Sigmoid colon (tissue), 7 donors: Measurements from ENCODE around the gene SPAG6. TPM values are rescaled to one million over a fixed set of nuclear protein-coding genes. Genes with fewer than 3 reads are reported as not detected.

Experiments
- DNase-seq: peaks from one replicate; pipeline ENCODE4 v3.0.0-alpha.2; 2019
- H3K27ac ChIP-seq, 4 donors: fragments of 200-600 bp; sonication (generic); one replicate each; pipeline ENCODE4 v1.5.1; 2016 to 2019; ENCODE audit warnings: mild to moderate bottlenecking in 1 of 4
- H3K27me3 ChIP-seq, 3 donors: fragments of 200-600 bp; sonication (generic); one replicate each; pipeline ENCODE4 v1.5.1; 2019; ENCODE audit warnings: mild to moderate bottlenecking in 1 of 3
- H3K36me3 ChIP-seq, 4 donors: fragments of 200-600 bp; sonication (generic); one replicate each; pipeline ENCODE4 v1.5.1; 2016 to 2019
- H3K4me1 ChIP-seq, 4 donors: fragments of 200-600 bp; sonication (generic); one replicate each; pipeline ENCODE4 v1.5.1; 2017 to 2019
- H3K4me3 ChIP-seq, 4 donors: fragments of 200-600 bp; sonication (generic); one replicate each; pipeline ENCODE4 v1.5.1; 2017 to 2019; ENCODE audit warnings: mild to moderate bottlenecking in 2 of 4, moderate library complexity in 1 of 4
- H3K9me3 ChIP-seq, 4 donors: fragments of 200-600 bp in 3 of 4; sonication (generic) in 3 of 4; one replicate each; pipeline versions ENCODE4 v1.5.1 to v1.6.1; 2013 to 2019
- EP300 ChIP-seq, 4 donors: sonication (generic); formaldehyde crosslinking; IDR thresholded peaks; one replicate each; pipeline ENCODE4 v1.6.1; 2017; ENCODE audit warnings: antibody characterized with exemption in 4 of 4
- POLR2A ChIP-seq, 2 donors: fragments of 450-650 bp; IDR thresholded peaks; one replicate each; pipeline ENCODE4 v1.6.1; 2016; ENCODE audit warnings: antibody characterized with exemption in 2 of 2, mild to moderate bottlenecking in 2 of 2, moderate library complexity in 2 of 2
- POLR2AphosphoS5 ChIP-seq, 4 donors: sonication (generic); formaldehyde crosslinking; IDR thresholded peaks; one replicate each; pipeline ENCODE4 v1.6.1; 2017; ENCODE audit warnings: antibody characterized with exemption in 4 of 4
- WGBS, 2 donors: extraction: QIAGEN DNeasy Blood & Tissue Kit; methylation state at CpG; one replicate each; pipeline ENCODE4 v1.1.7; 2013; 5-methylcytosine and 5-hydroxymethylcytosine counted together
- intact Hi-C: fragments of 100-400 bp; cut with DNase I; formaldehyde crosslinking; loops from one replicate; pipeline ENCODE4 v1.15.1; 2023
- polyA plus RNA-seq, 3 donors: library from polyadenylated mRNA; stranded (reverse); fragments of 200-250 nt; gene quantifications; one replicate each; pipeline ENCODE4 v1.2.3, GENCODE V29; 2013
- total RNA-seq, 4 donors: library from RNA; depleted of rRNA; stranded (reverse); fragments of >200 nt; gene quantifications; one replicate each; pipeline ENCODE4 v1.1.0, GENCODE V29; 2016
- TF ChIP-seq, protein P1 (sequence below), 4 experiments: fragments of 450-650 bp in 3 of 4; fragments of 200-600 bp in 1 of 4; IDR thresholded peaks; one replicate each; pipeline ENCODE4 v1.5.1; 2016 to 2019; ENCODE audit warnings: antibody characterized with exemption in 4 of 4, mild to moderate bottlenecking in 3 of 4, moderate library complexity in 2 of 4
- donor health status: healthy with polysubstance abuse.
- donor health status: Bipolar disorder and iron deficiency.
- donor health status: healthy.

Gene SPAG6
- total and polyA plus RNA-seq, 7 donors, result 0.16 TPM; not detected in 6

DNA sequence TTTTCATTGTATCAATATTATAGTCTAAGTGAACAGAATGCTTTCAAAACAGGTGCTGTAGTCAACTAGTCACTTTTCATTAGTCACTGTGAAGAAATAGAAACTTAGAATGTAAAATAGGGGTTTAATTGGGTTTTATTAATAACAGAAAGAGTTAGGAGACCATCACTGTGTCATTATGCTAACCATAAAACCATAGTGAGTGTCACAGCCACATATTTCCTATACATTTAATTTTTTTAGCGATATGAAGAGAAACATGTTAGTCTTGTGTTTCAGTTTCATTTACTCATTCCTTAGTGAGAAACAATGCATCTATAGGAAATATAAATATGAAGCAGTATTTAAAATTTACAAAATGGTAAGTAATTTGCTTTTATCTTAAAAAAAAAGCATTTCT, 22.2 kb downstream of the SPAG6 start:
- intact Hi-C loops, result no loop called here
- 60 to 89% methylated on average over 1 of the region's 1 CpG for WGBS, 2 donors
- DNase-seq, result no peak
- H3K36me3 ChIP-seq, result no peaks in the 10 kb centered on the region
- no peak overlapping the region for H3K27ac ChIP-seq
- no peak overlapping the region for H3K4me3 ChIP-seq
- TF ChIP-seq POLR2A (IDR thresholded peaks at IDR 0.05), result no peak
- TF ChIP-seq, protein P1, sequence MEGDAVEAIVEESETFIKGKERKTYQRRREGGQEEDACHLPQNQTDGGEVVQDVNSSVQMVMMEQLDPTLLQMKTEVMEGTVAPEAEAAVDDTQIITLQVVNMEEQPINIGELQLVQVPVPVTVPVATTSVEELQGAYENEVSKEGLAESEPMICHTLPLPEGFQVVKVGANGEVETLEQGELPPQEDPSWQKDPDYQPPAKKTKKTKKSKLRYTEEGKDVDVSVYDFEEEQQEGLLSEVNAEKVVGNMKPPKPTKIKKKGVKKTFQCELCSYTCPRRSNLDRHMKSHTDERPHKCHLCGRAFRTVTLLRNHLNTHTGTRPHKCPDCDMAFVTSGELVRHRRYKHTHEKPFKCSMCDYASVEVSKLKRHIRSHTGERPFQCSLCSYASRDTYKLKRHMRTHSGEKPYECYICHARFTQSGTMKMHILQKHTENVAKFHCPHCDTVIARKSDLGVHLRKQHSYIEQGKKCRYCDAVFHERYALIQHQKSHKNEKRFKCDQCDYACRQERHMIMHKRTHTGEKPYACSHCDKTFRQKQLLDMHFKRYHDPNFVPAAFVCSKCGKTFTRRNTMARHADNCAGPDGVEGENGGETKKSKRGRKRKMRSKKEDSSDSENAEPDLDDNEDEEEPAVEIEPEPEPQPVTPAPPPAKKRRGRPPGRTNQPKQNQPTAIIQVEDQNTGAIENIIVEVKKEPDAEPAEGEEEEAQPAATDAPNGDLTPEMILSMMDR (IDR thresholded peaks at IDR 0.05), result no peak
- no peak for TF ChIP-seq POLR2AphosphoS5 (IDR thresholded peaks at IDR 0.05)
- TF ChIP-seq EP300 (IDR thresholded peaks at IDR 0.05), result no peak
- peaks cover 0 to 4% (median 0%) of the 10 kb centered on the region in 3 donors for H3K27me3 ChIP-seq
- no peaks in the 10 kb centered on the region for H3K4me1 ChIP-seq
- H3K9me3 ChIP-seq, result no peaks in the 10 kb centered on the region

DNA sequence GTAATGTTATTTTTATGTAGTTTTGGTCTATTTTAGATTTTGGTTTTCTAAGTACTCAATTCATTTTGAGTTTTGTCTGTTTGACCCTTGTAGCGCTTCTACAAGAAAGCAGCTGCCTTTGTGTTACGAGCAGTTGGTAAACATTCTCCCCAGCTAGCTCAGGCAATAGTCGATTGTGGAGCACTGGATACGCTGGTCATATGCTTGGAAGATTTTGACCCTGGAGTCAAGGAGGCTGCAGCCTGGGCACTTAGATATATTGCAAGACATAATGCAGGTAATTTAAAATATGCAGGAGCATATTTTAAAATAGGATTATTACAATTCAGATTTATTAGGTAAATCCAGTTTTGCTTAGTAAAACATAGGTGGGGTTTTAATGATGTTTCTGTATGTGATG, 23.1 kb downstream of the SPAG6 start:
- DNase-seq, result no peak
- Histone ChIP-seq H3K4me3 (no peak overlapping the region), H3K36me3 (no peaks in the 10 kb centered on the region), H3K27ac (no peak overlapping the region), H3K9me3 (no peaks in the 10 kb centered on the region), H3K4me1 (peaks cover 0 to 6% (median 3%) of the 10 kb centered on the region in 4 donors), H3K27me3 (peaks cover 0 to 4% (median 0%) of the 10 kb centered on the region in 3 donors)
- WGBS, 2 donors, result 86% methylated on average over 4 of the region's 4 CpGs
- TF ChIP-seq POLR2AphosphoS5 (IDR thresholded peaks at IDR 0.05) (no peak), EP300 (IDR thresholded peaks at IDR 0.05) (no peak), POLR2A (IDR thresholded peaks at IDR 0.05) (no peak)
- TF ChIP-seq, protein P1 (IDR thresholded peaks at IDR 0.05), result no peak
- intact Hi-C loops, result no loop called here

DNA sequence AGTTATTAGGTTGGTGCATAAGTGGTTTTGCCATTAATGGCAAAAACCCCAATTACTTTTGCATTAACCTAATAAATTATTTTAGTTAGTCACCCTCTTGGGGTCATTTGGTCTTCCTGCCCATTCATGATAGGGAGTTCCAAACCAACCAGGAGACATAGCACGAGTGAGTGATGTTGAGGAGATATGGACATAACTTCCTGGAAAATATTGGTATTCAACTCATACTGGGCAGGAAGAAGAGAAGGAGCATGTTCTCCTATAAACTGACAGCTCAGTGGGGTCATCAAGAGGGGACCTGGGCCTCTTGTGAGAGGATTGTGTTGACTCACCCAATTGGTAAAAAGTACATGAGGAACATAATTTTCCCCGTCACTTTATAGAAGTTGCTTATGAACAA, 23.7 kb downstream of the SPAG6 start:
- no peak for DNase-seq
- peaks cover 0 to 4% (median 0%) of the 10 kb centered on the region in 3 donors for H3K27me3 ChIP-seq
- TF ChIP-seq EP300 (IDR thresholded peaks at IDR 0.05) (no peak), POLR2A (IDR thresholded peaks at IDR 0.05) (no peak), POLR2AphosphoS5 (IDR thresholded peaks at IDR 0.05) (no peak)
- TF ChIP-seq, protein P1 (IDR thresholded peaks at IDR 0.05), result no peak
- no peaks in the 10 kb centered on the region for H3K9me3 ChIP-seq
- H3K4me3 ChIP-seq, result no peak overlapping the region
- 49 to 67% methylated on average over 2 of the region's 2 CpGs for WGBS, 2 donors
- intact Hi-C loops, result no loop called here
- no peak overlapping the region for H3K27ac ChIP-seq
- no peaks in the 10 kb centered on the region for H3K36me3 ChIP-seq
- peaks cover 0 to 6% (median 3%) of the 10 kb centered on the region in 4 donors for H3K4me1 ChIP-seq

DNA sequence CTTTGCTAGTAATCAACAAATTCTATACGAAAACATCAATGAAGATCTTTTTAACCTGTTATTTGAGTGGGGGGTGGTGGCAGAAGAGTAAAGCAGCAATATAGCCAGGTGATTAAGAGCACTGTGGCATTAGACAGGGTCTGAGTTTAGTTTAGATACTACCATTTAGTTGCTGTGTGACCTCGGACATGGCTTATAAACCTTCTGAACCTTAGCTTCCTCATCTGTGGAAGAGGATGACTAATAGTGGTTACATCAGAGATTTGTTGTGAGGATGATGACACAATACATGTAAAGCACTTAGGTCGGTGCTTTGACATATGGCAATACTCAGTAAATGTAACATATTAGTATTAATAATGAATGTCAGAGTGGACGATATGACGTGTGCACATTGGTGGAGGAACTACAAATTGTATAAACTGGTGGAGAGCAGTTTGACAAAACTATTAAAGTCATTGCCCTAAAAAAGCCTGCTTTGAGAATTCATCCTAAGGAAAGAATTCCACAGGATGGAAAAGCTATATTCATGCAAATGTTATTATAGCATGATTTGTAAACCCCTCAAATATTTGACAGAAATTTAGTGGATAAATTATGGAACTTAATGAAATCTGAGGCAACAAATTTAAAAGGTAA, 24.3 kb downstream of the SPAG6 start:
- H3K27me3 ChIP-seq, result peaks cover 0 to 4% (median 0%) of the 10 kb centered on the region in 3 donors
- 87% methylated on average over 5 of the region's 5 CpGs for WGBS, 2 donors
- H3K4me1 ChIP-seq, result peaks cover 0 to 6% (median 3%) of the 10 kb centered on the region in 4 donors
- DNase-seq, result no peak
- intact Hi-C loops, result no loop called here
- TF ChIP-seq, protein P1 (IDR thresholded peaks at IDR 0.05), result no peak
- TF ChIP-seq POLR2A (IDR thresholded peaks at IDR 0.05) (no peak), EP300 (IDR thresholded peaks at IDR 0.05) (no peak), POLR2AphosphoS5 (IDR thresholded peaks at IDR 0.05) (no peak)
- no peak overlapping the region for H3K4me3 ChIP-seq
- no peak overlapping the region for H3K27ac ChIP-seq
- no peaks in the 10 kb centered on the region for H3K9me3 ChIP-seq
- H3K36me3 ChIP-seq, result no peaks in the 10 kb centered on the region

DNA sequence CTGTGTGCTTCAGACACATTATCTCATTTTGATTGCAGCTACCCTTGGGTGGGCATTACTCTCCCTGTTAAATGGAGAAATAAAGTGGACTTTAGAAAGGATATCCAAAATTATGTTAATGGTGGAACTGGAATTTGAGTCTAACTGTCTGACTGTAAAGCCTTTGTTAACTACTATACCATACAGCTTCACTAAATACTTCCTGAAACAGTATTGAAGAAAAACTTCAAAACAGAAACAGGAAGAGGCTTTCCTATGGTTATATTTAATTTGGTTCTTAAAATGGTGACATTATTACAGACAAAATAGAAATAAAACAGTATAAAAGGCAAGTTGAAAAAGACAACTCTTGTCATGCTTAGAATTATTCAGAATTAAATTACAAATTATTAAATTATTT, 25.0 kb downstream of the SPAG6 start:
- Histone ChIP-seq H3K9me3 (no peaks in the 10 kb centered on the region), H3K27me3 (peaks cover 0 to 2% (median 0%) of the 10 kb centered on the region in 3 donors), H3K4me1 (peaks cover 0 to 6% (median 3%) of the 10 kb centered on the region in 4 donors), H3K4me3 (no peak overlapping the region), H3K27ac (no peak overlapping the region), H3K36me3 (no peaks in the 10 kb centered on the region)
- TF ChIP-seq, protein P1 (IDR thresholded peaks at IDR 0.05), result no peak
- no peak for TF ChIP-seq POLR2A (IDR thresholded peaks at IDR 0.05)
- TF ChIP-seq POLR2AphosphoS5 (IDR thresholded peaks at IDR 0.05), result no peak
- no peak for TF ChIP-seq EP300 (IDR thresholded peaks at IDR 0.05)
- no peak for DNase-seq
- intact Hi-C loops, result no loop called here
